IMR-90 (cell line): ENCODE results near the gene EIF4E3. TPM values are rescaled to one million over a fixed set of nuclear protein-coding genes. Genes with fewer than 3 reads are reported as not detected.

ENCODE experiments used
- ATAC-seq: fragments of 200-7000 bp; cut with Tn5 transposase; 2 replicates; pipeline ENCODE4 v1.9.1; 2020; ENCODE audit warnings: low read depth, mild to moderate bottlenecking, moderate library complexity
- BruUV-seq: library from RNA; stranded (reverse); fragments of 400-500 nt; replicated peaks from 2 replicates; lab custom pipeline; 2021; lab: Mats Ljungman, UMichigan
- CTCF ChIA-PET: fragments of 300-600 bp; formaldehyde crosslinking; extraction: SDS; loops from one replicate; lab custom pipeline; 2021; ENCODE audit warnings: antibody characterized with exemption; lab: Yijun Ruan, JAX
- POLR2A ChIA-PET: fragments of 300-600 bp; sonication (Branson Sonifier 250); formaldehyde crosslinking; loops from one replicate; lab custom pipeline; 2022; ENCODE audit warnings: antibody characterized with exemption; ENCODE audit not compliant: unreplicated experiment; lab: Charles Lee
- DNase-seq: peaks from one replicate; pipeline ENCODE4 v3.0.0; 2013
- H2AFZ ChIP-seq: replicated peaks from 2 replicates; pipeline ENCODE3; 2013; ENCODE audit warnings: low read length, mild to moderate bottlenecking; ENCODE audit not compliant: poor library complexity
- H2AK5ac ChIP-seq: 2 replicates; pipeline ENCODE4 v1.6.1; 2013; ENCODE audit warnings: low read depth, low read length, inconsistent platforms
- H2AK9ac ChIP-seq: replicated peaks from 2 replicates; pipeline ENCODE3; 2013; ENCODE audit warnings: mild to moderate bottlenecking, low read depth, low read length, moderate library complexity; ENCODE audit not compliant: poor library complexity
- H2BK120ac ChIP-seq: 2 replicates; pipeline ENCODE4 v1.6.1; 2013; ENCODE audit warnings: low read depth, low read length, inconsistent platforms
- H2BK15ac ChIP-seq: 3 replicates; pipeline ENCODE4 v1.6.1; 2013; ENCODE audit warnings: low read depth, low read length, inconsistent platforms
- H2BK20ac ChIP-seq: 2 replicates; pipeline ENCODE4 v1.6.1; 2013; ENCODE audit warnings: low read depth, mild to moderate bottlenecking, inconsistent platforms, low read length, moderate library complexity
- H2BK5ac ChIP-seq: 2 replicates; pipeline ENCODE4 v1.6.1; 2013; ENCODE audit warnings: mild to moderate bottlenecking, low read depth, low read length, inconsistent platforms; ENCODE audit not compliant: poor library complexity, severe bottlenecking
- H3K14ac ChIP-seq: replicated peaks from 2 replicates; pipeline ENCODE4 v1.6.1; 2013; ENCODE audit warnings: low read depth, low read length, inconsistent platforms
- H3K18ac ChIP-seq: 2 replicates; pipeline ENCODE4 v1.6.1; 2013; ENCODE audit warnings: low read depth, low read length, control low read depth
- H3K23ac ChIP-seq: 2 replicates; pipeline ENCODE4 v1.6.1; 2013; ENCODE audit warnings: low read depth, low read length, inconsistent platforms
- H3K27ac ChIP-seq: 2 replicates; pipeline ENCODE4 v1.5.1; 2013; ENCODE audit warnings: mild to moderate bottlenecking, control low read depth, low read length; ENCODE audit not compliant: insufficient read depth
- H3K27me3 ChIP-seq: 2 replicates; pipeline ENCODE4 v1.6.1; 2013; ENCODE audit warnings: low read length; ENCODE audit not compliant: control insufficient read depth, insufficient read depth
- H3K36me3 ChIP-seq: 2 replicates; pipeline ENCODE4 v1.6.1; 2013; ENCODE audit warnings: low read length, mixed read lengths; ENCODE audit not compliant: control insufficient read depth, insufficient read depth
- H3K4ac ChIP-seq: 2 replicates; pipeline ENCODE4 v1.6.1; 2013; ENCODE audit warnings: low read depth, low read length, inconsistent platforms
- H3K4me1 ChIP-seq: 2 replicates; pipeline ENCODE4 v1.6.1; 2013; ENCODE audit warnings: low read length, mixed read lengths; ENCODE audit not compliant: control insufficient read depth, insufficient read depth
- H3K4me2 ChIP-seq: 2 replicates; pipeline ENCODE4 v1.6.1; 2013; ENCODE audit warnings: low read depth, mild to moderate bottlenecking, control low read depth, low read length, moderate library complexity
- H3K4me3 ChIP-seq: 2 replicates; pipeline ENCODE4 v1.5.1; 2013; ENCODE audit warnings: low read depth, mild to moderate bottlenecking, control low read depth, low read length, moderate library complexity; ENCODE audit not compliant: insufficient read depth
- H3K56ac ChIP-seq: 2 replicates; pipeline ENCODE4 v1.6.1; 2013; ENCODE audit warnings: low read length, inconsistent platforms; ENCODE audit not compliant: insufficient read depth; ENCODE audit errors: extremely low read depth
- H3K79me1 ChIP-seq, 2 experiments: 2 replicates each; pipeline ENCODE4 v1.6.1; 2013; ENCODE audit warnings: low read length in 2 of 2, inconsistent platforms in 1 of 2, low read depth in 1 of 2
- H3K9ac ChIP-seq: 2 replicates; pipeline ENCODE4 v1.6.1; 2013; ENCODE audit warnings: low read depth, low read length, control low read depth
- H3K9me1 ChIP-seq: 2 replicates; pipeline ENCODE4 v1.6.1; 2013; ENCODE audit warnings: low read length, inconsistent platforms; ENCODE audit not compliant: insufficient read depth
- H3K9me3 ChIP-seq: 2 replicates; pipeline ENCODE4 v1.6.1; 2013; ENCODE audit warnings: low read length; ENCODE audit not compliant: control insufficient read depth, insufficient read depth
- H4K20me1 ChIP-seq: 2 replicates; pipeline ENCODE4 v1.6.1; 2013; ENCODE audit warnings: low read length, inconsistent platforms; ENCODE audit not compliant: insufficient read depth
- H4K5ac ChIP-seq: 2 replicates; pipeline ENCODE4 v1.6.1; 2013; ENCODE audit warnings: mild to moderate bottlenecking, low read depth, low read length, control low read depth
- H4K8ac ChIP-seq, 2 experiments: 2 replicates each; pipeline ENCODE4 v1.6.1; 2013; ENCODE audit warnings: low read depth in 2 of 2, low read length in 2 of 2, control low read depth in 1 of 2, inconsistent platforms in 1 of 2
- H4K91ac ChIP-seq: 2 replicates; pipeline ENCODE4 v1.6.1; 2013; ENCODE audit warnings: low read depth, low read length, inconsistent platforms; ENCODE audit not compliant: insufficient read depth
- BHLHE40 ChIP-seq: fragments of 150-350 bp; IDR thresholded peaks from 2 replicates; pipeline ENCODE4 v1.6.1; 2016; ENCODE audit warnings: mild to moderate bottlenecking, low read depth, low read length
- CEBPB ChIP-seq: IDR thresholded peaks from 2 replicates; pipeline ENCODE4 v1.6.1; 2012; ENCODE audit warnings: low read depth, low read length, improper control_type of control experiment
- FOS ChIP-seq: fragments of 150-350 bp; IDR thresholded peaks from 2 replicates; pipeline ENCODE4 v1.6.1; 2016; ENCODE audit warnings: low read depth, low read length
- MAFK ChIP-seq: IDR thresholded peaks from 2 replicates; pipeline ENCODE4 v1.6.1; 2012; ENCODE audit warnings: low read depth, low read length, improper control_type of control experiment
- MAZ ChIP-seq: IDR thresholded peaks from 2 replicates; pipeline ENCODE4 v1.6.1; 2012; ENCODE audit warnings: low read depth, mild to moderate bottlenecking, low read length, improper control_type of control experiment, moderate library complexity, borderline replicate concordance
- MXI1 ChIP-seq: IDR thresholded peaks from 2 replicates; pipeline ENCODE4 v1.6.1; 2012; ENCODE audit warnings: low read depth, mild to moderate bottlenecking, low read length, moderate library complexity, borderline replicate concordance
- NFE2L2 ChIP-seq: fragments of 150-350 bp; IDR thresholded peaks from 2 replicates; pipeline ENCODE4 v1.6.1; 2016; ENCODE audit warnings: low read depth, mild to moderate bottlenecking, low read length
- POLR2A ChIP-seq: IDR thresholded peaks from 2 replicates; pipeline ENCODE4 v1.6.1; 2012; ENCODE audit warnings: mild to moderate bottlenecking, low read depth, low read length
- RAD21 ChIP-seq: IDR thresholded peaks from 2 replicates; pipeline ENCODE4 v1.6.1; 2012; ENCODE audit warnings: low read length, improper control_type of control experiment
- RCOR1 ChIP-seq: IDR thresholded peaks from 2 replicates; pipeline ENCODE4 v1.6.1; 2012; ENCODE audit warnings: mild to moderate bottlenecking, low read length, improper control_type of control experiment; ENCODE audit not compliant: insufficient replicate concordance
- RFX5 ChIP-seq: IDR thresholded peaks from 2 replicates; pipeline ENCODE4 v1.8.0; 2012; ENCODE audit warnings: low read depth, mild to moderate bottlenecking, low read length, moderate library complexity
- SMC3 ChIP-seq: fragments of 150-350 bp; IDR thresholded peaks from 2 replicates; pipeline ENCODE4 v1.6.1; 2016; ENCODE audit warnings: low read depth, mild to moderate bottlenecking, antibody characterized with exemption, low read length, moderate library complexity
- USF2 ChIP-seq: fragments of 150-350 bp; IDR thresholded peaks from 2 replicates; pipeline ENCODE4 v1.6.1; 2017; ENCODE audit warnings: mild to moderate bottlenecking, antibody characterized with exemption, low read length, low read depth
- WGBS, 2 experiments: methylation state at CpG; one replicate each; pipeline versions ENCODE4 v1.1.5 to v1.1.7; 2013; ENCODE audit warnings: missing lambda C conversion rate in 2 of 2; ENCODE audit not compliant: insufficient read length in 1 of 2; ENCODE audit errors: extremely low coverage in 2 of 2; 5-methylcytosine and 5-hydroxymethylcytosine counted together
- dilution Hi-C: fragments of 300-500 bp; cut with HindIII; formaldehyde crosslinking; loops from one replicate; pipeline ENCODE4 v1.14.3; 2018; ENCODE audit warnings: low sequenced_read_pairs; ENCODE audit not compliant: unreplicated experiment
- in situ Hi-C: fragments of 300-500 bp; cut with MboI; formaldehyde crosslinking; loops from 3 replicates; pipeline ENCODE4 v1.14.3; 2019; ENCODE audit warnings: low sequenced_read_pairs, inconsistent platforms, mixed read lengths
- intact Hi-C: fragments of 100-400 bp; cut with micrococcal nuclease; formaldehyde crosslinking; loops from 2 replicates; pipeline ENCODE4 v1.10.0; 2022
- polyA plus RNA-seq, 3 experiments: library from polyadenylated mRNA; depleted of rRNA; stranded (reverse); fragments of >200 nt; gene quantifications; 2 replicates each; pipeline ENCODE4 v1.2.3, GENCODE V29; 2012; ENCODE audit warnings: low replicate concordance in 1 of 3
- total RNA-seq: library from RNA; depleted of rRNA; stranded (reverse); fragments of >200 nt; gene quantifications from 2 replicates; pipeline ENCODE4 v1.2.3, GENCODE V29; 2012
- TF ChIP-seq, protein P1 (sequence below): conservative IDR thresholded peaks from 2 replicates; pipeline ENCODE4 v1.5.1; 2012; ENCODE audit warnings: mild to moderate bottlenecking, low read depth, low read length, improper control_type of control experiment
- TF ChIP-seq, protein P2 (sequence below): fragments of 150-350 bp; IDR thresholded peaks from 2 replicates; pipeline ENCODE4 v1.6.1; 2016; ENCODE audit warnings: low read depth, mild to moderate bottlenecking, low read length, moderate library complexity, borderline replicate concordance

The EIF4E3 gene
- total and polyA plus RNA-seq, 2 of the 4 experiments (the other 2 are of a cell fraction): 0.72 to 1.1 TPM

DNA sequence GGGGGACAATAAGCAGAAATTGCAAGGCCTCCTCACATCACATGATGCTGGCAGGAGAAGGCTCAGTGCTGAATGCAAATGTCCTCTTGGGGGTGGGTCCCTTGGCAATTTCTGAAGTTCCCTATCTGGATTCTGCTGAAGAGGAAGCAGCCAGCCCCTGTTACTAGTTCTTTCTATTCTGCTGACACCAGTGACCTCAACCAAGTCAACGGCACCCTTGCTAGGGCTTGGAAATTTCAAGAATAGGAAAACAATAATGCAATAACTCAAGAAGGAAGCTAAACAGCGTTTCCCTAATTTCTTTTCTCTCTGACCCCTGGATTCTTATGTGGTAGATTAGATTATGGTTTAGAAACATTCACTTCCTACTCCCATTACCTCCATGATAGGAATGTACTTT, 95.5 kb downstream of the EIF4E3 start:
- WGBS, 2 experiments: no CpG with 5 or more reads among the region's 2 CpGs
- CTCF ChIA-PET: no interaction called here
- H2BK120ac ChIP-seq: no peak overlapping the region
- no peaks in the 10 kb centered on the region for H3K79me1 ChIP-seq
- H3K36me3 ChIP-seq: no peaks in the 10 kb centered on the region
- no peak overlapping the region for H2AK5ac ChIP-seq
- H4K20me1 ChIP-seq: no peaks in the 10 kb centered on the region
- no peak overlapping the region for H4K5ac ChIP-seq
- TF ChIP-seq USF2: no peak
- TF ChIP-seq MAZ: no peak
- no peak for TF ChIP-seq MAFK
- no peak for TF ChIP-seq RAD21
- no peak for TF ChIP-seq POLR2A
- no peak for TF ChIP-seq NFE2L2
- no peak for TF ChIP-seq RCOR1
- no peak for TF ChIP-seq FOS
- TF ChIP-seq MXI1: no peak
- TF ChIP-seq, protein P1, sequence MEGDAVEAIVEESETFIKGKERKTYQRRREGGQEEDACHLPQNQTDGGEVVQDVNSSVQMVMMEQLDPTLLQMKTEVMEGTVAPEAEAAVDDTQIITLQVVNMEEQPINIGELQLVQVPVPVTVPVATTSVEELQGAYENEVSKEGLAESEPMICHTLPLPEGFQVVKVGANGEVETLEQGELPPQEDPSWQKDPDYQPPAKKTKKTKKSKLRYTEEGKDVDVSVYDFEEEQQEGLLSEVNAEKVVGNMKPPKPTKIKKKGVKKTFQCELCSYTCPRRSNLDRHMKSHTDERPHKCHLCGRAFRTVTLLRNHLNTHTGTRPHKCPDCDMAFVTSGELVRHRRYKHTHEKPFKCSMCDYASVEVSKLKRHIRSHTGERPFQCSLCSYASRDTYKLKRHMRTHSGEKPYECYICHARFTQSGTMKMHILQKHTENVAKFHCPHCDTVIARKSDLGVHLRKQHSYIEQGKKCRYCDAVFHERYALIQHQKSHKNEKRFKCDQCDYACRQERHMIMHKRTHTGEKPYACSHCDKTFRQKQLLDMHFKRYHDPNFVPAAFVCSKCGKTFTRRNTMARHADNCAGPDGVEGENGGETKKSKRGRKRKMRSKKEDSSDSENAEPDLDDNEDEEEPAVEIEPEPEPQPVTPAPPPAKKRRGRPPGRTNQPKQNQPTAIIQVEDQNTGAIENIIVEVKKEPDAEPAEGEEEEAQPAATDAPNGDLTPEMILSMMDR: no peak
- no peak for TF ChIP-seq CEBPB
- no peak for TF ChIP-seq RFX5
- no peak for TF ChIP-seq SMC3
- no peak for TF ChIP-seq BHLHE40
- TF ChIP-seq, protein P2, sequence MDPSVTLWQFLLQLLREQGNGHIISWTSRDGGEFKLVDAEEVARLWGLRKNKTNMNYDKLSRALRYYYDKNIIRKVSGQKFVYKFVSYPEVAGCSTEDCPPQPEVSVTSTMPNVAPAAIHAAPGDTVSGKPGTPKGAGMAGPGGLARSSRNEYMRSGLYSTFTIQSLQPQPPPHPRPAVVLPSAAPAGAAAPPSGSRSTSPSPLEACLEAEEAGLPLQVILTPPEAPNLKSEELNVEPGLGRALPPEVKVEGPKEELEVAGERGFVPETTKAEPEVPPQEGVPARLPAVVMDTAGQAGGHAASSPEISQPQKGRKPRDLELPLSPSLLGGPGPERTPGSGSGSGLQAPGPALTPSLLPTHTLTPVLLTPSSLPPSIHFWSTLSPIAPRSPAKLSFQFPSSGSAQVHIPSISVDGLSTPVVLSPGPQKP: no peak
- no peak overlapping the region for H3K9ac ChIP-seq
- no peak overlapping the region for H2BK15ac ChIP-seq
- H2AFZ ChIP-seq: no peak overlapping the region
- dilution Hi-C loops (no loop called here), in situ Hi-C loops (no loop called here), intact Hi-C loops (no loop called here)
- no peak overlapping the region for H3K4me3 ChIP-seq
- no peak; the same call in 1 of the 2 replicates for ATAC-seq
- no peak overlapping the region for H2BK20ac ChIP-seq
- BruUV-seq: no TSS peak
- H3K14ac ChIP-seq: no peak overlapping the region
- no peak overlapping the region for H3K27ac ChIP-seq
- peak overlapping the region; percentile 60; the same call in 1 of the 2 replicates for H3K4me2 ChIP-seq
- no peak overlapping the region for H3K23ac ChIP-seq
- no peak overlapping the region for H3K56ac ChIP-seq
- H3K4ac ChIP-seq: no peak overlapping the region
- peaks cover 41% of the 10 kb centered on the region for H3K27me3 ChIP-seq
- H2AK9ac ChIP-seq: no peak overlapping the region
- H2BK5ac ChIP-seq: no peak overlapping the region
- H3K9me3 ChIP-seq: no peaks in the 10 kb centered on the region; the same call in 1 of the 2 replicates
- H3K18ac ChIP-seq: no peak overlapping the region
- H3K4me1 ChIP-seq: peaks cover 3% of the 10 kb centered on the region; the same call in 1 of the 2 replicates
- DNase-seq: peak; percentile 3
- no peak overlapping the region for H4K91ac ChIP-seq
- H3K9me1 ChIP-seq: no peaks in the 10 kb centered on the region
- no peak overlapping the region for H4K8ac ChIP-seq
- POLR2A ChIA-PET: no interaction called here
